ENCODE results near the gene ZFPL1.

ZFPL1 gene

GRCh38 chr11:65083834-65084597, at the start of gene ZFPL1, which contains the start of gene CDCA5:
Gene ZFPL1, plus strand, starts transcription at chr11:65084222. Its CDS starts 477 bp downstream, at chr11:65084699.
Gene CDCA5, minus strand, starts transcription at chr11:65084040. Its CDS starts 62 bp downstream, at chr11:65083978.
- DNase-seq: peak; percentile 84

GRCh38 chr11:65034423-65034822, 49.6 kb upstream of the ZFPL1 start:
- no peak for DNase-seq

- no peak for DNase-seq
Measured at GRCh38 chr11:65035579-65035978, 48.4 kb upstream of the ZFPL1 start.

- DNase-seq: no peak
Measured at GRCh38 chr11:65036931-65037330, 47.1 kb upstream of the ZFPL1 start.

GRCh38 chr11:65040520-65040846, 43.5 kb upstream of the ZFPL1 start:
- no peak for DNase-seq

- DNase-seq: peak; percentile 91
Measured at GRCh38 chr11:65040847-65041622, 43.0 kb upstream of the ZFPL1 start, which contains the start of gene SAC3D1. Gene SAC3D1, plus strand, starts transcription at chr11:65041210. Its CDS starts 83 bp downstream, at chr11:65041293.

GRCh38 chr11:65042891-65043290, 41.1 kb upstream of the ZFPL1 start:
- no peak for DNase-seq

GRCh38 chr11:65043881-65044501, 40.0 kb upstream of the ZFPL1 start:
- DNase-seq: no peak

GRCh38 chr11:65045061-65045460, 39.0 kb upstream of the ZFPL1 start:
- no peak for DNase-seq

- DNase-seq: no peak
Measured at GRCh38 chr11:65045728-65046127, 38.3 kb upstream of the ZFPL1 start.

GRCh38 chr11:65047581-65048422, 36.2 kb upstream of the ZFPL1 start:
- DNase-seq: no peak

GRCh38 chr11:65051398-65051858, 32.6 kb upstream of the ZFPL1 start:
- DNase-seq: no peak

GRCh38 chr11:65053827-65054508, 30.1 kb upstream of the ZFPL1 start:
- DNase-seq: no peak

GRCh38 chr11:65055538-65055937, 28.5 kb upstream of the ZFPL1 start:
- DNase-seq: no peak

GRCh38 chr11:65056999-65057398, 27.0 kb upstream of the ZFPL1 start:
- no peak for DNase-seq

GRCh38 chr11:65057526-65057925, 26.5 kb upstream of the ZFPL1 start:
- DNase-seq: no peak

- no peak for DNase-seq
Measured at GRCh38 chr11:65058012-65058411, 26.0 kb upstream of the ZFPL1 start.

GRCh38 chr11:65058419-65059054, 25.5 kb upstream of the ZFPL1 start, which contains the start of gene NAALADL1:
Gene NAALADL1, minus strand, starts transcription at chr11:65058553. Its CDS starts 32 bp downstream, at chr11:65058521.
- DNase-seq: no peak

GRCh38 chr11:65059523-65059922, 24.5 kb upstream of the ZFPL1 start:
- DNase-seq: no peak

GRCh38 chr11:65059959-65060824, 23.8 kb upstream of the ZFPL1 start:
- DNase-seq: no peak
